Retinal pigment epithelial cell (primary cell): Measurements from ENCODE around the gene MTNR1B.

Experiments used
- DNase-seq: peaks from one replicate; pipeline ENCODE4 v3.0.0-alpha.2; 2010; ENCODE audit warnings: low read depth
- H3K4me3 ChIP-seq: 2 replicates; pipeline ENCODE4 v1.5.1; 2011; ENCODE audit warnings: mild to moderate bottlenecking, low read length, control low read depth, moderate library complexity
- CTCF ChIP-seq: conservative IDR thresholded peaks from 2 replicates; pipeline ENCODE4 v1.5.1; 2011; ENCODE audit warnings: low read depth, low read length, control low read depth, inconsistent platforms

The MTNR1B gene

GRCh38 chr11:92964471-92964870 lies 5.0 kb upstream of the MTNR1B start:
- H3K4me3 ChIP-seq: no peak overlapping the region

GRCh38 chr11:92965196-92965595 lies 4.3 kb upstream of the MTNR1B start:
- no peak overlapping the region for H3K4me3 ChIP-seq
- no peak for TF ChIP-seq CTCF
- DNase-seq: no peak

More at GRCh38 chr11:92964471-92964870, 5.0 kb upstream of the MTNR1B start:
- DNase-seq: no peak
- TF ChIP-seq CTCF: no peak

DNA sequence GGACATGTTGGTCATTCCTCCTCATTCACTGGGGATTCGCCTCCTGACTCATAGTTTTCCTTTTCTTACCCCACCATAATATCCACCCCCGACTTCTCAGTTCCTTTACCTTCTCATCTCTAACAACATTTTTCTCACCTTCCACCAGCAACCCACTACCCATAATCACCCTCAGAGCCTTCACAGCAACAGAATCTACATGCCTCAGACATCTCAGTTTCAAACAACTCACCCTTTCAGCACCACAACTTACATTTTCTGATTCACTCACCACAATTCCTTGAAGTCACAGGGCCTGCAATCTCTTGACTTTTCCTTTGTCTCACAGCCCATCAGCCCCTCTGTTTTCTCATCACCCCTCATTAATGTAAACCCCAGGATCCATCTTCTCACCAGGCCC lies 2.3 kb upstream of the MTNR1B start:
- no peak overlapping the region for H3K4me3 ChIP-seq
- TF ChIP-seq CTCF: no peak
- DNase-seq: no peak

GRCh38 chr11:92967867-92968266 lies 1.6 kb upstream of the MTNR1B start:
- no peak for DNase-seq
- no peak overlapping the region for H3K4me3 ChIP-seq
- TF ChIP-seq CTCF: no peak

- no peak for DNase-seq
- peak overlapping the region; percentile 32 for H3K4me3 ChIP-seq
- TF ChIP-seq CTCF: peak; percentile 15
Observed at GRCh38 chr11:92969293-92969633, 188 bp upstream of the MTNR1B start.

- no peak overlapping the region for H3K4me3 ChIP-seq
- DNase-seq: no peak
- TF ChIP-seq CTCF: no peak
Observed at GRCh38 chr11:92972248-92972647, 2.8 kb downstream of the MTNR1B start.

DNA sequence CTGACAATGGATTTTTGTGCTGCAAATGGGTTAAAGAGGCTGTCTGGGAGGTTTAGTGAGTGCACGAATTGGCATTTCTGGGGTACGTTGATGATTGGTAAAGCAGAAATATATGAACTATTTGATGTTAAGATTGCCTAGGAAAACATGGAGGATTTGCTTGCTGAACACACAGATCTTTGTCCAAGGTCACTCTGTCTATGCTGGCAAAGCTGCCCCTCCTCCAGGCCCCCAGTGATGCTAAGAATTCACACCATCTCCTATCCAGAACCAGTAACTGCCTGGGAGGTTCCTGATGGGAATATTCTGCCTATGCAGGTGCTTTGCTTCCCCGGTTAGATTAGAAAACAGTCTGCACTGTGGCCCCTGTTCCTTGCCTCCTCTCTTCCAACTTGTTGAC lies 5.8 kb downstream of the MTNR1B start:
- TF ChIP-seq CTCF: no peak
- DNase-seq: no peak

More for the DNA sequence above, 5.8 kb downstream of the MTNR1B start:
- no peak overlapping the region for H3K4me3 ChIP-seq
